GM18520 (cell line): ENCODE data around the gene TTF1.
"Not testable (repeated sequence)": the region's sequence is repeated elsewhere in the genome, so short reads cannot be mapped to it uniquely, and the experiment has no call there.

ENCODE experiments used
- ATAC-seq: cut with Tn5 transposase; IDR thresholded peaks from one replicate; pipeline ENCODE4 v1.9.1; 2021; ENCODE audit not compliant: unreplicated experiment

The TTF1 gene

GRCh38 chr9:132412089-132412488 lies 5.4 kb upstream of the TTF1 start:
- no peak for ATAC-seq

GRCh38 chr9:132411091-132411508 lies 4.5 kb upstream of the TTF1 start:
- ATAC-seq = no peak

GRCh38 chr9:132410642-132411041 lies 4.0 kb upstream of the TTF1 start:
- ATAC-seq = no peak

GRCh38 chr9:132409828-132410528 lies 3.3 kb upstream of the TTF1 start, which contains the start of gene CFAP77:
CFAP77 (plus strand) TSS chr9:132410211; CDS start chr9:132410272, 61 bp downstream.
- ATAC-seq = no peak

- ATAC-seq = no peak
These were observed 1.9 kb upstream of the TTF1 start for GRCh38 chr9:132408521-132408920.

- ATAC-seq = no peak
These were observed 556 bp upstream of the TTF1 start for GRCh38 chr9:132407196-132407595.

GRCh38 chr9:132404228-132404881 lies 2.3 kb downstream of the TTF1 start:
- ATAC-seq = no peak

GRCh38 chr9:132401824-132402223 lies 4.8 kb downstream of the TTF1 start:
- ATAC-seq = no peak

- no peak for ATAC-seq
These were observed 11.1 kb downstream of the TTF1 start for GRCh38 chr9:132395560-132395959.

GRCh38 chr9:132391449-132391848 lies 15.2 kb downstream of the TTF1 start:
- no peak for ATAC-seq

GRCh38 chr9:132390966-132391365 lies 15.7 kb downstream of the TTF1 start:
- no peak for ATAC-seq

GRCh38 chr9:132387133-132387532 lies 19.5 kb downstream of the TTF1 start:
- ATAC-seq = no peak

GRCh38 chr9:132384376-132384775 lies 22.3 kb downstream of the TTF1 start:
- ATAC-seq = no peak

GRCh38 chr9:132383462-132383883 lies 23.2 kb downstream of the TTF1 start:
- no peak for ATAC-seq

GRCh38 chr9:132381966-132382541 lies 24.6 kb downstream of the TTF1 start:
- ATAC-seq = peak; percentile 71

- ATAC-seq = not testable (repeated sequence)
These were observed 28.2 kb downstream of the TTF1 start for GRCh38 chr9:132378416-132378815.

GRCh38 chr9:132377769-132378168 lies 28.9 kb downstream of the TTF1 start:
- ATAC-seq = not testable (repeated sequence)

- no peak for ATAC-seq
These were observed 34.2 kb downstream of the TTF1 start for GRCh38 chr9:132372177-132373095.

GRCh38 chr9:132370592-132370991 lies 36.0 kb downstream of the TTF1 start:
- ATAC-seq = no peak

- no peak for ATAC-seq
These were observed 37.2 kb downstream of the TTF1 start for GRCh38 chr9:132369421-132369820.
